Astrocyte (in vitro differentiated cells and primary cell): ENCODE data around the gene DCAF6. TPM values are rescaled to one million over a fixed set of nuclear protein-coding genes. Genes with fewer than 3 reads are reported as not detected.

ENCODE experiments used
- DNase-seq: peaks from one replicate; pipeline ENCODE4 v3.0.0-alpha.2; 2010; ENCODE audit warnings: low read depth
- FAIRE-seq: peaks from 2 replicates; lab custom pipeline; 2011; peaks lifted over from hg19 to GRCh38; lab: Jason Lieb, UNC
- H2AFZ ChIP-seq: 2 replicates; pipeline ENCODE4 v1.6.0; 2012; ENCODE audit warnings: low read depth, low read length, inconsistent platforms
- H3K27ac ChIP-seq: 2 replicates; pipeline ENCODE4 v1.5.1; 2011; ENCODE audit warnings: low read depth, low read length, inconsistent platforms
- H3K27me3 ChIP-seq: 2 replicates; pipeline ENCODE4 v1.6.0; 2011; ENCODE audit warnings: low read length, inconsistent platforms; ENCODE audit not compliant: insufficient read depth
- H3K36me3 ChIP-seq: 2 replicates; pipeline ENCODE4 v1.5.1; 2011; ENCODE audit warnings: low read length, inconsistent platforms; ENCODE audit not compliant: insufficient read depth
- H3K4me1 ChIP-seq: 2 replicates; pipeline ENCODE4 v1.5.1; 2011; ENCODE audit warnings: low read length, inconsistent platforms; ENCODE audit not compliant: insufficient read depth
- H3K4me2 ChIP-seq: 2 replicates; pipeline ENCODE4 v1.6.0; 2012; ENCODE audit warnings: low read length, inconsistent platforms
- H3K4me3 ChIP-seq: 2 replicates; pipeline ENCODE4 v1.5.1; 2011; ENCODE audit warnings: low read depth, mild to moderate bottlenecking, low read length, inconsistent platforms; ENCODE audit not compliant: insufficient read depth
- H3K79me2 ChIP-seq: 2 replicates; pipeline ENCODE4 v1.6.0; 2012; ENCODE audit warnings: mild to moderate bottlenecking, low read length, inconsistent platforms; ENCODE audit not compliant: insufficient read depth
- H3K9ac ChIP-seq: 2 replicates; pipeline ENCODE4 v1.6.0; 2012; ENCODE audit warnings: mild to moderate bottlenecking, low read length, inconsistent platforms
- H3K9me3 ChIP-seq: 2 replicates; pipeline ENCODE4 v1.5.1; 2012; ENCODE audit warnings: low read depth, mild to moderate bottlenecking, low read length, inconsistent platforms; ENCODE audit not compliant: insufficient read depth
- H4K20me1 ChIP-seq: 2 replicates; pipeline ENCODE4 v1.6.0; 2012; ENCODE audit warnings: low read length, inconsistent platforms; ENCODE audit not compliant: insufficient read depth
- H3K27ac Mint-ChIP-seq: one replicate; pipeline ENCODE4 v1.8.0; 2021; ENCODE audit warnings: mild to moderate bottlenecking, mixed read lengths; ENCODE audit not compliant: unreplicated experiment
- H3K27me3 Mint-ChIP-seq: one replicate; pipeline ENCODE4 v1.8.0; 2021; ENCODE audit warnings: low read depth, mixed read lengths; ENCODE audit not compliant: unreplicated experiment
- H3K36me3 Mint-ChIP-seq: one replicate; pipeline ENCODE4 v1.8.0; 2021; ENCODE audit warnings: low read depth, mixed read lengths; ENCODE audit not compliant: unreplicated experiment
- H3K4me1 Mint-ChIP-seq: one replicate; pipeline ENCODE4 v1.8.0; 2021; ENCODE audit warnings: low read depth, mixed read lengths; ENCODE audit not compliant: unreplicated experiment
- H3K4me3 Mint-ChIP-seq: one replicate; pipeline ENCODE4 v1.8.0; 2021; ENCODE audit warnings: mild to moderate bottlenecking, moderate library complexity, mixed read lengths; ENCODE audit not compliant: unreplicated experiment
- H3K9me3 Mint-ChIP-seq: one replicate; pipeline ENCODE4 v1.8.0; 2021; ENCODE audit warnings: mild to moderate bottlenecking, mixed read lengths; ENCODE audit not compliant: unreplicated experiment
- CTCF ChIP-seq: IDR thresholded peaks from 2 replicates; pipeline ENCODE4 v1.5.1; 2011; ENCODE audit warnings: low read depth, mild to moderate bottlenecking, inconsistent platforms, low read length, moderate library complexity; ENCODE audit not compliant: insufficient read depth
- EZH2 ChIP-seq: IDR thresholded peaks from 2 replicates; pipeline ENCODE4 v1.6.1; 2012; ENCODE audit warnings: mild to moderate bottlenecking, low read length, inconsistent platforms; ENCODE audit not compliant: insufficient read depth
- total RNA-seq: library from RNA; stranded (reverse); gene quantifications from 2 replicates; pipeline ENCODE4 v1.2.1, GENCODE V29; 2021

Gene DCAF6
- total RNA-seq, 1 donor from 2014 or later, result 57.4 TPM

DNA sequence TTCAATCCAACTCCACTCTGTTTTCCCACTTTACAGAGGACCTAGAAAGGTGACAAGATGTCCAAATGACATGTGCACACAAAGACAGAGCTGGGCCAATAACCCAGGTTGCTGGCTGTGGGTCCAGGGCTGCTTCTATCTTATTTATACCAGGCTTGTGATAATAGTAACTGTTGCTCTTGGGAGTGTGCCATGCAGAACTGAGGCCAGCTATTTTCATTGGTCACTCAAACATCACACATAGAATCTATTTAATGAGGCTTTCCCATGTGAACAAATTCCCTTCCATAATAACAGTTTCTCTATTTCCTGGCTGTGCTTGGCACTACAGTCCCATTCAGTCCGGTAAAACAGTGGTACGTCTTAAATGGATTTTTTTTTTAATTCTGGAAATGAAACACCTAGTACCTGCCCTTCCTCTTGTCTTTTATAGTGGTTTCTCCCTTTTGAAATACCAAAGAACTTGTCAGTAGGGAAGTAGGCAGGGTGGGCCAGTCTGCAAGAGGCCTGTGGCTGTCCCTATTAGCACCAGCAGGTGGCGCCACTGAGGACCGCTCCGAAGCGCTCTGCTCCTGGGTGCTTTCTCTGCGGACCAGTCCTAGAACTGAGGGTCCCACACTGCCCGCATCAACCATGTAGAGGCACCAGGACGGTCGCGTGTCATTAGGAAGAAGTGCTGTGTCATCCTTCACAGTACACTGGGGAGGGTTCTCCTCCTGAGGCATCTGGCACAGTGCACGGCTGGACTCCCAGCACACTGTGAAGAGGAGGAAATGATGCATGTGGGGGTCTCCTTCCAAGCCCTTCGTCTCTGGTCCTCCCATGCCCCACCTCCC, 148.1 kb downstream of the DCAF6 start:
- Histone ChIP-seq H4K20me1 (peaks cover 14% of the 10 kb centered on the region), H3K27me3 (no peaks in the 10 kb centered on the region), H3K79me2 (no peaks in the 10 kb centered on the region), H3K9me3 (no peaks in the 10 kb centered on the region), H3K27ac (no peak overlapping the region), H3K4me1 (peaks cover 21% of the 10 kb centered on the region), H3K36me3 (no peaks in the 10 kb centered on the region), H3K4me3 (no peak overlapping the region), H3K9ac (no peak overlapping the region), H3K4me2 (no peak overlapping the region), H2AFZ (peak overlapping the region; percentile 5)
- no peak for FAIRE-seq
- peaks cover 36% of the 10 kb centered on the region for H3K4me1 Mint-ChIP-seq
- H3K9me3 Mint-ChIP-seq, result no peaks in the 10 kb centered on the region
- H3K4me3 Mint-ChIP-seq, result no peak overlapping the region
- no peak for DNase-seq
- TF ChIP-seq EZH2 (no peak), CTCF (peak; percentile 81)
- H3K27me3 Mint-ChIP-seq, result no peaks in the 10 kb centered on the region
- peaks cover 28% of the 10 kb centered on the region for H3K36me3 Mint-ChIP-seq
- no peak overlapping the region for H3K27ac Mint-ChIP-seq

DNA sequence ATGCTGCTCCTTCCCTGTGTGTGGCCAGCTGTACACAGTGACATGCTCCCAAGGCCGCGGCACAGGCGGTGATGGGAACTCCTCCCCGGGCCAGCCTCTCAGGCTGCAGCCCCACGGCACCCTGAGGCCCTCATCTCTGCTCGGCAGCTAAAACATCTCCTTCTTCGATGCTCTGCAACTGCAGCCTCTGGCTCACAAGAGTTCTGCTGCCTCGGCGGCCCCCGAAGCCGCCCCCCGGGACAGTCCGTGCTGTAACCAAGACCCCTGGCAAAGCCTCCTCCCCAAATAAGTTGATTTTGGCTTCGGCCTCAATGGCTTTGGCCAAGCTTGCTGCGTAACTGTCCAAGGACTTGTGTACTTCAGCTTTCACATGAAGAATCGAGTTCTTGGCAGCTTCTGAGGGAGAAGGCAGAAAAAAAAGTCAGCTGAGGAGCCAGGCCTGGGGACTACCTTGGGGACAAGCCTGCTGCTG, 149.0 kb downstream of the DCAF6 start:
- peaks cover 32% of the 10 kb centered on the region for H3K36me3 Mint-ChIP-seq
- Histone ChIP-seq H3K27ac (no peak overlapping the region), H3K4me1 (peaks cover 13% of the 10 kb centered on the region), H3K4me3 (no peak overlapping the region), H3K4me2 (no peak overlapping the region), H3K79me2 (no peaks in the 10 kb centered on the region), H3K9me3 (no peaks in the 10 kb centered on the region), H3K36me3 (no peaks in the 10 kb centered on the region), H3K27me3 (no peaks in the 10 kb centered on the region), H4K20me1 (peaks cover 7% of the 10 kb centered on the region), H2AFZ (no peak overlapping the region), H3K9ac (no peak overlapping the region)
- H3K4me3 Mint-ChIP-seq, result no peak overlapping the region
- DNase-seq (no peak), FAIRE-seq (no peak)
- no peaks in the 10 kb centered on the region for H3K9me3 Mint-ChIP-seq
- no peak for TF ChIP-seq EZH2
- no peak for TF ChIP-seq CTCF
- no peaks in the 10 kb centered on the region for H3K27me3 Mint-ChIP-seq
- H3K27ac Mint-ChIP-seq, result no peak overlapping the region
- peaks cover 28% of the 10 kb centered on the region for H3K4me1 Mint-ChIP-seq

GRCh38 chr1:168086438-168086837, 150.0 kb downstream of the DCAF6 start:
- Mint-ChIP-seq H3K4me3 (no peak overlapping the region), H3K9me3 (no peaks in the 10 kb centered on the region), H3K4me1 (peaks cover 19% of the 10 kb centered on the region), H3K27ac (no peak overlapping the region), H3K36me3 (peaks cover 27% of the 10 kb centered on the region), H3K27me3 (no peaks in the 10 kb centered on the region)
- Histone ChIP-seq H3K4me3 (no peak overlapping the region), H3K9ac (no peak overlapping the region), H3K27me3 (no peaks in the 10 kb centered on the region), H3K9me3 (no peaks in the 10 kb centered on the region), H3K4me1 (peaks cover 6% of the 10 kb centered on the region), H3K4me2 (no peak overlapping the region), H3K36me3 (no peaks in the 10 kb centered on the region), H3K27ac (no peak overlapping the region), H2AFZ (no peak overlapping the region), H3K79me2 (no peaks in the 10 kb centered on the region), H4K20me1 (peaks cover 7% of the 10 kb centered on the region)
- DNase-seq, result no peak
- FAIRE-seq, result no peak
- TF ChIP-seq CTCF, result no peak
- no peak for TF ChIP-seq EZH2
